Testis (tissue), 2 donors: ENCODE measurements around the gene EEF1A2.

Experiments
- CTCF ChIP-seq, 3 experiments: fragments of 450-650 bp in 2 of 3; fragments of 200-600 bp in 1 of 3; sonication (generic) in 1 of 3; IDR thresholded peaks; one replicate each; pipeline ENCODE4 v1.5.1; 2016 to 2019; ENCODE audit warnings: antibody characterized with exemption in 3 of 3, mild to moderate bottlenecking in 2 of 3, moderate library complexity in 1 of 3
- POLR2A ChIP-seq: fragments of 450-650 bp; IDR thresholded peaks from one replicate; pipeline ENCODE4 v1.6.1; 2017; ENCODE audit warnings: antibody characterized with exemption, mild to moderate bottlenecking, moderate library complexity

GRCh38 chr20:63491078-63491477 is 7.8 kb downstream of the EEF1A2 start:
- TF ChIP-seq CTCF (IDR thresholded peaks at IDR 0.05) (no peak), POLR2A (no peak)
